ENCODE measurements around the gene ZIC1. TPM values are rescaled to one million over a fixed set of nuclear protein-coding genes. Genes with fewer than 3 reads are reported as not detected.

Gene ZIC1
- total RNA-seq, 1 experiment from 2014 or later = 0.36 TPM

- ChIA-PET POLR2A (no interaction called here), CTCF (no interaction called here)
- Histone ChIP-seq H3K27me3 (ENCODE audit: control insufficient read depth, insufficient read depth, low read length) (no peaks in the 10 kb centered on the region; the same call in 1 of the 2 replicates), H3K4me3 (ENCODE audit: low read depth in 2 of 2, low read length in 2 of 2) (no peak overlapping the region), H3K4me1 (ENCODE audit: control insufficient read depth, insufficient read depth, low read length) (no peaks in the 10 kb centered on the region), H3K36me3 (ENCODE audit: control insufficient read depth, insufficient read depth, low read length) (no peaks in the 10 kb centered on the region), H3K9me3 (ENCODE audit: control insufficient read depth, insufficient read depth, low read depth, low read length) (no peaks in the 10 kb centered on the region), H3K27ac (ENCODE audit: low read length) (no peak overlapping the region)
- no peak for DNase-seq (ENCODE audit: low read depth, low spot score)
- intact Hi-C loops (cut with micrococcal nuclease; ENCODE audit: unreplicated experiment) = no loop called here
- ATAC-seq = no peak
- TF ChIP-seq, protein P1, sequence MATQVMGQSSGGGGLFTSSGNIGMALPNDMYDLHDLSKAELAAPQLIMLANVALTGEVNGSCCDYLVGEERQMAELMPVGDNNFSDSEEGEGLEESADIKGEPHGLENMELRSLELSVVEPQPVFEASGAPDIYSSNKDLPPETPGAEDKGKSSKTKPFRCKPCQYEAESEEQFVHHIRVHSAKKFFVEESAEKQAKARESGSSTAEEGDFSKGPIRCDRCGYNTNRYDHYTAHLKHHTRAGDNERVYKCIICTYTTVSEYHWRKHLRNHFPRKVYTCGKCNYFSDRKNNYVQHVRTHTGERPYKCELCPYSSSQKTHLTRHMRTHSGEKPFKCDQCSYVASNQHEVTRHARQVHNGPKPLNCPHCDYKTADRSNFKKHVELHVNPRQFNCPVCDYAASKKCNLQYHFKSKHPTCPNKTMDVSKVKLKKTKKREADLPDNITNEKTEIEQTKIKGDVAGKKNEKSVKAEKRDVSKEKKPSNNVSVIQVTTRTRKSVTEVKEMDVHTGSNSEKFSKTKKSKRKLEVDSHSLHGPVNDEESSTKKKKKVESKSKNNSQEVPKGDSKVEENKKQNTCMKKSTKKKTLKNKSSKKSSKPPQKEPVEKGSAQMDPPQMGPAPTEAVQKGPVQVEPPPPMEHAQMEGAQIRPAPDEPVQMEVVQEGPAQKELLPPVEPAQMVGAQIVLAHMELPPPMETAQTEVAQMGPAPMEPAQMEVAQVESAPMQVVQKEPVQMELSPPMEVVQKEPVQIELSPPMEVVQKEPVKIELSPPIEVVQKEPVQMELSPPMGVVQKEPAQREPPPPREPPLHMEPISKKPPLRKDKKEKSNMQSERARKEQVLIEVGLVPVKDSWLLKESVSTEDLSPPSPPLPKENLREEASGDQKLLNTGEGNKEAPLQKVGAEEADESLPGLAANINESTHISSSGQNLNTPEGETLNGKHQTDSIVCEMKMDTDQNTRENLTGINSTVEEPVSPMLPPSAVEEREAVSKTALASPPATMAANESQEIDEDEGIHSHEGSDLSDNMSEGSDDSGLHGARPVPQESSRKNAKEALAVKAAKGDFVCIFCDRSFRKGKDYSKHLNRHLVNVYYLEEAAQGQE (IDR thresholded peaks at IDR 0.05; ENCODE audit: insufficient read depth in 1 of 2, low read depth in 2 of 2, low read length in 1 of 2) = no peak
- no peak for TF ChIP-seq TCF7L2 (IDR thresholded peaks at IDR 0.05; ENCODE audit: low read depth, low read length)
- no peak for TF ChIP-seq SIN3A (IDR thresholded peaks at IDR 0.05; ENCODE audit: borderline replicate concordance, insufficient read depth, low read depth, low read length)
- TF ChIP-seq CTCF (IDR thresholded peaks at IDR 0.05) = no peak
- TF ChIP-seq POLR2AphosphoS5 (IDR thresholded peaks at IDR 0.05; ENCODE audit: low read depth, low read length) = no peak
- in situ Hi-C loops (cut with HindIII; ENCODE audit: low pct_unique_long_range_greater_than_20kb, low sequenced_read_pairs) = no loop called here
- no TSS peak for BruUV-seq (replicated peaks)
These were observed 15.6 kb downstream of the ZIC1 start for GRCh38 chr3:147424581-147425387.

- Histone ChIP-seq H3K27me3 (ENCODE audit: control insufficient read depth, insufficient read depth, low read length) (no peaks in the 10 kb centered on the region; the same call in 1 of the 2 replicates), H3K9me3 (ENCODE audit: control insufficient read depth, insufficient read depth, low read depth, low read length) (no peaks in the 10 kb centered on the region), H3K4me1 (ENCODE audit: control insufficient read depth, insufficient read depth, low read length) (no peaks in the 10 kb centered on the region), H3K36me3 (ENCODE audit: control insufficient read depth, insufficient read depth, low read length) (no peaks in the 10 kb centered on the region), H3K4me3 (ENCODE audit: low read depth in 2 of 2, low read length in 2 of 2) (no peak overlapping the region), H3K27ac (ENCODE audit: low read length) (no peak overlapping the region)
- no TSS peak for BruUV-seq (replicated peaks)
- no peak for DNase-seq (ENCODE audit: low read depth, low spot score)
- no peak for TF ChIP-seq TCF7L2 (IDR thresholded peaks at IDR 0.05; ENCODE audit: low read depth, low read length)
- no peak for TF ChIP-seq CTCF (IDR thresholded peaks at IDR 0.05)
- no peak for TF ChIP-seq SIN3A (IDR thresholded peaks at IDR 0.05; ENCODE audit: borderline replicate concordance, insufficient read depth, low read depth, low read length)
- TF ChIP-seq, protein P1 (IDR thresholded peaks at IDR 0.05; ENCODE audit: insufficient read depth in 1 of 2, low read depth in 2 of 2, low read length in 1 of 2) = no peak
- no peak for TF ChIP-seq POLR2AphosphoS5 (IDR thresholded peaks at IDR 0.05; ENCODE audit: low read depth, low read length)
- intact Hi-C loops (cut with micrococcal nuclease; ENCODE audit: unreplicated experiment) (no loop called here), in situ Hi-C loops (cut with HindIII; ENCODE audit: low pct_unique_long_range_greater_than_20kb, low sequenced_read_pairs) (no loop called here)
- POLR2A ChIA-PET = no interaction called here
- ATAC-seq = no peak
- CTCF ChIA-PET = no interaction called here
These were observed 16.3 kb downstream of the ZIC1 start for GRCh38 chr3:147425388-147425850.
